SIG-M5 treated with dmso at 0.1 percent for 504 hours (cell line): ENCODE data around the gene SP4.

Experiments
- DNase-seq: peaks from one replicate; lab custom pipeline; 2025; ENCODE audit not compliant: unreplicated experiment; lab: John Stamatoyannopoulos, UW

The SP4 gene

DNA sequence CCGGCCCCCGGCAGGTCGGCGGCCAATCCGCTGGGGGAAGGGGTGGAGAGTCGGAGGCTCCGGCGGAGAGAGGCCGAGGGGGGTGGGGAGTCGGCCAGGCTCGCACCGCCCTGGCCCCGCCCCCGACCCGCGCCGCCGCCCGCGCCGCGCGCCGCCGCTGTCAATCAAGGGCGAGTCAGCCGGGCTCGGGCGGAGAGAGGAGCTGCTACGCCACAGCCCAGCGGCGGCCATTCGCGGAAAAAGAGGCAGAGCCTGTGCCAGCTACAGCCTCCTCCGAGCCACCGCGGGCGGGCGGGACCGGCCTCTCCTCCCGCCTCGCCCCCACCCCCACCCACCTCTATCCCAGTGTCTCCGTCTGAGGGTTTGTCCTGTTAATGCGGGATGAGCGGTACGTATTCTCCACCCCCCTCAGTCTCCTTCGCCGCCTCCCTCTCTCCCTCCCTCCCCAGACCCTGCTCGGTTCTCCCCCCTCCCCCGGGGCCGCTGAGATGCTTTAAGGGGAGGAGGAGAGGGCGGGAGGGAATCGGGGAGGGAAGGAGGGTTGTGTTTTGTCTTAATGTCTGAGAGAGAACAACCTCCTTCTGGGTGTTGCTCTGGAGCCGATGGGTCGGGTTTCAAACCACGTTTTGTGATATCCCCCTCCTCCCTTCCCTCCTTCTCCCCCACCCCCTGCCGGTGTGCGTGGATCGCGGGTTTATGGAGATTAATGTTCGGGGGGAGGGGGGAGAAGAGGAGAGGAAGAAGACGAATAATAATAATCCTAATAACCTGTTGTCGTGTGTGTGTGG, at the start of gene SP4:
Gene SP4 (plus strand): TSS at position 213 of the 788 bp plus-strand sequence. CDS start 169 bp downstream, at position 382.
- DNase-seq, result peak; percentile 88

DNA sequence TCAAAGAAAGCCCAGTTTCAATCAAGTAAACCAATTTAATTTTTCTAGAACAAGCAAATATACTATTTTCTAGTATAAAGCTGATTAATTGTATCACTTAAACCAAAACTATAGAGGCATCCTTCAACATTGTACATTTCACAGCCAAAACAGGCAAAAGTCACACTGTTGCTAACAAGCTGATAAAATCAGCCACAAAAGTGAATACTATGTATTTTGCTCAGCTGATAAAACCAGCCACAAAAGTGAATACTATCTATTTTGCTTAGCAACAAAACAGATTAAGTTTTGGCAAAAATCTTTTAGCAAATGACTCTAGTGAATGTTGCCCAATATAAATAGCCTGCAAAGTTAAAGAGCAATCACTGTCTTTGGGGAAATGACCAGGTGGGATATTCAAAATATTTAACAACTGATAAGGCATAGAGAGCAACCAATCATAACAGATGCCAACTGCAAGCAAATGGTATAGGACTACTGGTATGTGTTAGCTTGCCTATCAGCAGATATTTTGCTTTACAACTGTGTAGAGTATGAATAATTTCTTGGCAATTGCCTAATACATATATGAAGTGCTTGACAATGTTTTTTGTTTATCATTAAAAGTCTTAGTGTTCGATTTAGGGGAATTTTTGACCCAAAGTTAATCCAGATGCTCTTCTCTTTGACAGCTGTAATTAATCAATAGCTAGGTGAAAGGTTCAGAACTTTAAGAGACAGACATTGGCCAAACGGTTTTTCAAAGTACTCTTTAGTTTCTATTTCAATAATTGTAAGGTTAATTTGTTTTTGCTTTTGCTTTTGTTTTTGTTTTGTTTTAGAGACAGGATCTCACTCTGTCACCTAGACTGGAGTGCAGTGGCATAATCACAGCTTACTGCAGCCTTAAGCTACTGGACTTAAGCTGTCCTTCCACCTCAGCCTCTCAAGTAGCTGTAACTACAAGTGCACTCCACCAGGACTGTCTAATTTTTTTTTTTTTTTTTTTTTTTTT, 44.4 kb upstream of the SP4 start:
- no peak for DNase-seq

DNA sequence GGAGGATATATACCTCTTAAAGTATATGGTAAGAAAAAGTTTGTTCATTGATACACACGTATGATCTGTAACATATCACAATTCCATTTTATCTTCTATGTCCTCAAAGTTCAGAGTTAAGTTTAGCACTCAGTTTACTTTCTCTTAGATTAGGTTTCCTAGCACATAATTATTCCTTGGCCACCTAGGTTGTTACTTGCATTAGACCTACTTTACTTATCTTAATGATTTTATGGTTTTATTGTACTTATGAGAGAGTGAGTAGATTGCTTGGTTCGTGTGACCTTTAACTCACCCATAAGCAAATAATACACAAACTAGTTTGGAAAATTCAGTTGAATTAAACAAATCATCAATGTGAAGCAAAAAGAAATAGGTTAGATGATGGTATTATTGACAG, 33.9 kb upstream of the SP4 start:
- no peak for DNase-seq

DNA sequence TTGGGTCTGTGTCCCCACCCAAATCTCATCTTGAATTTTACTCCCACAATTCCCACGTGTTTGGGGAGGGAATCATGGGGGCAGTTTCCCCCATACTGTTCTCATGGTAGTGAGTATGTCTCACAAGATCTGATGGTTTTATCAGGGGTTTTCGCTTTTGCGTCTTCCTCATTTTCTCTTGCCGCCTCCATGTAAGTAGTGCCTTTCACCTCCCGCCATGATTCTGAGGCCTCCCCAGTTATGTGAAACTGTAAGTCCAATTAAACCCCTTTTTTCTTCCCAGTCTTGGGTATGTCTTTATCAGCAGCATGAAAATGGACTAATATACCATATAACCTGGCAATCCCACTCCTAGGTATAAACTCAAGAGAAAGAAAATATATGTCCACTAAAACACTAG, 25.9 kb upstream of the SP4 start:
- no peak for DNase-seq

DNA sequence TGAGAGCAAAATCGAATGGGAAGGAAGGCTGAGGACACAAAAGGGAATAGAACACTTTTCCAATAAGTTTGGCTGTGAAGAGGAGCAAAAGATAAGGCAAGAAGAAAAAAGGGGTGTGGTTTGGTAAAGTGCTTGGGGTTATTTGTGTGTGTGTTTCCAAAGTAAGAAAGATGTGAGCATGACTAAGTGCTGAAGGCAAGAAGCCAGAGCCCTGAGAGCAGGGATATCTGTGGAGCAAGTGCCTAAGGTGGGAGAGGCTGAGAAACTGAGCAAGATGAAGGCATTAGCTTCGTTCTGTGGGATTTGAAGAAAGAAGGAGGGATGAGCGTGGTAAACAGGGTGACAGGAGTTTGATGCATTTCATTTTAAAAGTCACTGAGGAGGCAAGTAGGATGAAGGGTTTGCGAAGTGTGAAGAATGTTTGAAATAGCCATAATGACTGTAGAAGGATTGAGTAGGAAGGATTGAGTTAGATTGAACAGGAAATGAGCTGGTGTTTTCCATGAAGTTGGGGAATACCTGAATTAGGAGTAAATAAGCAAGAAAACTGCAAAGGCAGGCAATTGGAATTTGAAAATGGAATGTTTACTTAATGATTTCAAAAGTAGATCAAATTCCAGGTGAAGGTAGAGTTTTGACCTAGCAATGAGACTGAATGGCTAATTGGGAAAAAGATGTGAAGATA, 19.9 kb upstream of the SP4 start:
- no peak for DNase-seq

DNA sequence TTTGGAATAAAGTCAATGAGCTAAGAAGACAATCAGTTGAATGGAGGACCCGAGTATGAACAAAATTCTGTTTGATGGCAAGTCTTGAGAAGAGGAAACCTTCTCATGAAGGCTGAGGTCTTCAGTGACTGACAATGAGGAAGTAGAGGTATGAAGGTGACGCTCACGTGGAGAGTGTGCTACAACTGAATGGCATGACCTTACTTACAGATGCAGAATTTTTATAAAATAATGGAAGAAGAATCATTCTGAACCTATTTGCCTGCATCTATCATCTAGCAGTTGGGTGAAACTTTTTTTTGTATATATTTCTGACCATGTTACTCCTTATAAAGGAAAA, 19.4 kb upstream of the SP4 start:
- no peak for DNase-seq

DNA sequence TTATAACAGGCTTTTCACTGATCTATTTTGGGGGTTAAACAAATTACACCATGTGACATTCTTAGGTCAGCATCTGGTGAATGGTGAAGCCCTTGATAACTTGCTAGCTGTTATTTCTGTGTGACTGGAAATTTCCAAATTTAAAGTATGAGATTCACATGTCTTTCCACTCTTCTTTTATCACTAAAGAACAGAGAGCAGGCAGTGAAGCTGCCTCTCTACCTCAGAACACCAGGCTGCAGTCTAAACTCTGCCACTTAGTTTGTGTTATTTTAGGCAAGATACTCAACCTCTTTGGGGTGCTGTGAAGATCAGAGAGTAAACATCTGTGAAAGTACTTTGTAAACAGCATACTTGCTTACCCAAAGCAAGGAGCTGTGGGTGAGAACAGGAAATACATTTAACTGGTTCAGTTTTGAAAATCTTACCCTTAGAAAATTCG, 15.5 kb upstream of the SP4 start:
- no peak for DNase-seq

DNA sequence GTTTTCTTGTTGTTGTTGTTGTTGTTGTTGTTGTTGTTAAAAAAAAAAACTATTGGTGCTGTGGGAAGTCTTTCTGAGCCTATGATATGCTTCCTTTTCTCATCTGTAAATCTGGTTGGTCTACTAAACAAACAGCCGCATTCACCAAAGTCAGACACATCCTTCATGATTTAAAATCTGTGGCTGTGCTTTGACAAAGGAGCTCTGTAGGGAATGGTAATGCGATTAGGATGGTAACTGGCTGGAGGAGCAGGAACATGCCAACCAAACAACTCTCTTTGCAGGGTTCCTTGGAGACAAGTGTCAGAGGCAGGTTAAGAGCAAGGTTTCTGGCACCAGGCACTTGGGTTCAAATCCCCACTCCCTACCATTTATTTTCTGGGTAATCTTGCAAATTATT, 14.9 kb upstream of the SP4 start:
- DNase-seq, result no peak

DNA sequence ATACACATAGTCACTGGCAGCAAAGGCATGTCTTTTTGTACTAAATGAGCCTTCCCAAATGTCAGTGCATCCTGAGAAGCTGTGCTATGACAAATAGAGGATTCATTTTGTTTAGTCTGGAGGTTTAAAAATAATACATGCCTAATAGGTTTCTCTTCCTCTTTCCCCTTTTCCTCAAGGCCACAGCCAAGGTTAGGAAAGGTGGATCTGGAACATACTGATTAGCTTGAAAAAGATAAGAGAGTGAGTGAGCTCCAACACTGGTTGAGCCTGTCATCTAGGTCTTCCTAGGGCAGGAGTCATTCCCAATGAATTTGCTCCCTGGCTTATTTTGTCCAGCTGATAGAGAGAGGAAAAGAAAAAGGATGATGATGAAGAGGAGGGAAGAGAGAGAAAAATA, 14.4 kb upstream of the SP4 start:
- DNase-seq, result no peak

DNA sequence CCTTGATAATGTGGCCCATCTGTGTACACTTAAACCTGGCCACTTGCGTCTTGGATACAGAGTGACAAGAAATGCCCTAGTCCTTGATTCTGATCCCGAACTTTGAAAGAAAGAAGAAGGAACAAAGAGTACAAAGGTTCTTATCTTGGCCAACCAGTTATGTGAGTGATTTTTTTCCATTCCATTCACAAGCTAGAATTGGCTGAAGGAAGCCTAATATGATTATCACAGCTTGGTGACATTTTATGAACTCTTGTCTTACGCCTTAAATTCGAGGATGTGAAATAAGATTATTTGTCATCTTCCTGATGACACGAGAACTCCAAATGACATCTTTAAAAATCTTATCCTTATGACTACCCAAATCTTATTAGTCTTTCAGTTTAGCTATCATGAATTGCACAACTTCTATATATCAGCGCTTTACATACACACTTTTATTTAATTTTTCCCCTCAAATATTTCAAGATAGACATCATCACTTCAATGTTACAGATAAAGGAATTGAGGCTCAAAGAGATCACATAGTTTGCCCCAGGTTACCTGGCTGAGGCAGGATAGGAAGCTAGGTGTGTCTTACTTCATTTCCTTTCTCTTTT, 13.0 kb upstream of the SP4 start:
- no peak for DNase-seq

DNA sequence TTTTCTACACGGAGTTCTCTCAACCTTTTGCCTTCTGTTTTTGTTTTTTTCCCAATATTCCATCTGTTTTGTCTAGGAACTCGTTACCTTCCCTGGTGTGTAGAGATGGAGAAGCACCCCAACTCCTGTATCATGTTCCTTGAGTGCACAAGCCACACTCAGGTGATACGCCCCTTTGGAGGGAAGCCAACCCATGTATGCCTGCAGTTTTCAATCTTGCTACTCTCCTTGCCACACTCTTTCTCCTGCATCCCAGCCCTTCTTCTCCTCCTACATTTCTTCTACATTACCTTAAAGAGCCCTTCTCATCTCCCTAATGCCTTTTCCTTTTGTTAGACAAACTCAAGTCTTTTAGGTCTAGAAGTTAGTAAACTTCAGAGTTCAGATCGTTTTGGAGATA, 10.2 kb upstream of the SP4 start:
- DNase-seq, result no peak

DNA sequence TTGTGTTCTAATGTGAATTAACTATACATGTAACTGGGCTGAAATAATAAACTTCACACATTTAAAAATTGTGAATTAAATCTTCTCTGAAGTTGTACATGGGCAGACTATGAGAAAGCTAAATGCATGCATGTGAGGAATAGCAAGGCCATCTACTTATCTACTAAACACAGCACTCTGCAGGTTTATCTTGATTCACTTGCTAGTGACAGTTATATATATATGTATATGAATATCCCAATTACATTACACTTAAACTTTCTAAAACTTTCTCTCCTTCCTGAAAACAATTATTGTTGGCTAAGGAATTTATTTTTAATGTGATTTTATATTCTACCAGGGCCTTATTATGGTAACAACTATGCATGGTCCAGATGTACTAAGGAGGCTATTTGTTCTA, 5.1 kb upstream of the SP4 start:
- DNase-seq, result no peak

DNA sequence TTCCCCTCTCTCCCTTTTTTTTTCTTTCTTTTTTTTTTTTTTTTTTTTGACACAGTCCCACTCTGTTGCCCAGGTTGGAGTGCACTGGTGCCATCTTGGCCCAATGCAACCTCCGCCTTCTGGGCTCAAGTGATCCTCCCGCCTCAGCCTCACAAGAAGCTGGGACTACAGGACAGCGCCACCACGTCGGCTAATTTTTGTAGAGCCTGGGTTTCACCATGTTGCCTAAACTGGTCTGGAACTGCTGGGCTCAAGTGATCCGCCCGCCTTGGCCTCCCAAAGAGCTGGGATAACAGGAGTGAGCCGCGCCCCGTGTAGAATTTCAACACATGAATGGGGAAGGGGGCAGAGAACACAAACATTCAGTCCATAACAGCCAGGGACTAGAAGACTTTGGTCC, 2.6 kb upstream of the SP4 start:
- DNase-seq, result no peak

DNA sequence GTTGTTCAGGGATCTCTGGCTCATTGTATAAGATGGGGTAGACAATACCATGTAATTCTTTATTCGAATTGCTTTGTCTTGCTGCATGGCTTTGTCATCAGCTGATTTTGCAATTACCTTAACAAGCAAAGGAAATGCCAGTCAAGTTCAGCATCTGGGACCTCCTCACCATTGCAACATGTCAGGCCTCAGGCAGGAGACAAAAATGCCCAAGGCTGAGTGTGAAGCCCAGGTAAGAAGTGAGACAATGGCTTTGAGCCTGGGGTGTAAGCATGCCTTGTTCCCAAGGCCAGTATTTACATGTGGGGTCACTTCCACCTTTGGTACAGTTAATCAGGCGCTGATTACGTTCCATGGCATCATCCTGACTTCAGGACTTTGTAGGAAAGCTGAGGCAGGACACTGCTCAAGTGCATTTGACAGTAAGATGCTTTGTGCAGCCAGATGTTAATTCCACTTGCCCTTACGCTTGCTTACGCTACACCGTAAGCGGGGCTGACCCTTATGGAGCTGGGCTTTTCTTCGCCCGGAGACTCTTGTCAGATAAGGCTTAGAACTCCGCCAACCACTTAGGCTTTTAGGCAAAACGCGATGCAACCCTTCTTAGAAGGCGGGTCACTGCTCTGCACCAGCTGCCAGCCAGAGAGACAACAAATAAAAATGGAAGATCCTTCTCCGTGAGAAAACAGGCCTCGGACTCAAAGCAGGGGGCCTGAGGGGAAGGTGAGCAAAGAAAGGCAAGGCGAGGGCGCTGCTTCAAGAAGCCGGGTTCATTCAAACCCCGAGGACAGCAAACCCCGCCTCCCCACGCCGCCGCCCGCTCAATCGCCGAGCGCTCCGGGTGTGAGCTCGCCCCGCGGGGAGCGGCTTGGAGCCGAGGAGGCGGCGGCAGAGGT, 1.3 kb upstream of the SP4 start:
- DNase-seq, result peak; percentile 70

DNA sequence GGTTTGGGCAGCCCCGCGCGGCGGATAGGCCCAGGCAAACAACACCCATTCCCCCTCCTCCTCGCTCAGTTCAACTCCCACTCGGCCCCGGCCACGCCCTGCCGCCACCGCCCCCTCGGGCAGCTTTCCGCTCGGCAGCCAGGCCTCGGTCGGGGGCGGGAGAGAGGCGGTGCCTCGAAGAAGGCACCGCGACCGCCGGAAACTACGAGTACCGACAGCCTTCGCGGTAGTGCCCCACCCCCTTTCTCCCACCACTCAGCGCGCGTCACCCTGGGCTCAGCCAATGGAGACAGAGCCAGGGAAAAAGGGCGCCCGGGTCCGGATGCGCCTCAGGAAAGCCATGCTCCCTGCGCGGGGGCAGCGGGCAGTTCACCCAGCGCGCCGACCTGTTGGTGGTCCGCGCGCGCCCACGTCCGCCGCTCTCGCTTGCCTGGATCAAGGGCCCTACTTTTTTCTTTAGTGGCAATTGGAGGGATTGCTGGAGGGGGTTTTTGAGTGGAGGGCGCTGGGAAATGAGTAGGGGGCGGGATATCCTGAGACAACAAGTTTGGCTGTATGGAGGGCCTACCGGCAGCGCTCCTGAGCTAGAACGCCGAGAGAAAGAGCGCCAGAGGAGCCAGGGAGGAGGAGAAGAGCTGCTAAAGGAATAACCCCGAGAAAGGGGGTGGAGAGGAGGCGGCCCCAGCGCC, 557 bp upstream of the SP4 start:
- peak; percentile 100 for DNase-seq

DNA sequence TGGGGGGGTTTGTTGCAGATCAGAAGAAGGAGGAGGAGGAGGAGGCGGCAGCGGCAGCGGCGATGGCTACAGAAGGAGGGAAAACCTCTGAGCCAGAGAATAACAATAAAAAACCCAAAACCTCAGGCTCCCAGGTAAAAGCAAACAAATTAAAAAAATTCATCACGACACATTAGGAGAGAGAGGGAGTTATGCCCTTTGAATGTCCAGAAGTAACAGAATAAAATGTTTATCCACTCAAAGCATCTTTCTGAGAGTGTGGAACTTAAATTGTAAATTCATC, 717 bp downstream of the SP4 start:
- DNase-seq, result no peak

DNA sequence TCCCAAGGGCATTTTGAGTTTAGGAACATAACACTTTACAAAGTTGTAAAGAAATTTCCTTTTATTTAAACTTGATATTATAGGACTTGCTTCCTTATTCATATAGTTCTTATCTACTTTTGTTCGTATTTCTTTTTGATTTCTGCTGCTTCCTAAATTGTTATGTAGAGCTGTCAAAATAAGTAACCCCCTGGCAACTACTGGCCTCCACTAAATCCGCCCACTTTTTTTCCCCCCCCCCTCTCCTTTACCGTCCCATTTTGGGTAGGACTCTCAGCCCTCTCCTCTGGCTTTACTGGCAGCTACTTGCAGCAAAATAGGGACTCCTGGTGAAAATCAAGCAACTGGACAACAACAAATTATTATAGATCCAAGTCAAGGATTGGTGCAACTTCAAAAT, 1.1 kb downstream of the SP4 start:
- DNase-seq, result no peak

DNA sequence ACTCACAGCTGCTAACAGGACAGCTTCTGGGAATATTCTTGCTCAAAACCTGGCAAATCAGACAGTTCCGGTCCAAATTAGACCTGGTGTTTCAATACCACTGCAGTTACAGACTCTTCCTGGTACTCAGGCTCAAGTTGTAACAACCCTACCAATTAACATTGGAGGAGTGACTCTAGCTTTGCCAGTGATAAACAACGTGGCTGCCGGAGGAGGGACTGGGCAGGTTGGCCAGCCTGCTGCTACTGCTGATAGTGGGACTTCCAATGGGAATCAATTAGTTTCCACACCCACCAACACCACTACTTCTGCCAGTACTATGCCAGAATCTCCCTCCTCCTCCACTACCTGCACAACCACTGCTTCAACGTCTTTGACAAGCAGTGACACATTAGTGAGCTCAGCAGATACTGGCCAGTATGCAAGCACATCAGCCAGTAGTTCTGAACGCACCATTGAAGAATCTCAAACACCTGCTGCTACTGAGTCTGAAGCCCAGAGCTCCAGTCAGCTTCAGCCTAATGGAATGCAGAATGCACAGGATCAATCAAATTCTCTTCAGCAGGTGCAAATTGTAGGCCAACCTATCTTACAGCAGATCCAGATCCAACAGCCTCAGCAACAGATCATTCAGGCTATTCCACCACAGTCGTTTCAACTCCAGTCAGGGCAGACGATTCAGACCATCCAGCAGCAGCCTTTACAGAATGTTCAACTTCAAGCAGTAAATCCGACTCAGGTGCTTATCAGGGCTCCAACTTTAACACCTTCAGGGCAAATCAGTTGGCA, 2.1 kb downstream of the SP4 start:
- DNase-seq, result no peak

DNA sequence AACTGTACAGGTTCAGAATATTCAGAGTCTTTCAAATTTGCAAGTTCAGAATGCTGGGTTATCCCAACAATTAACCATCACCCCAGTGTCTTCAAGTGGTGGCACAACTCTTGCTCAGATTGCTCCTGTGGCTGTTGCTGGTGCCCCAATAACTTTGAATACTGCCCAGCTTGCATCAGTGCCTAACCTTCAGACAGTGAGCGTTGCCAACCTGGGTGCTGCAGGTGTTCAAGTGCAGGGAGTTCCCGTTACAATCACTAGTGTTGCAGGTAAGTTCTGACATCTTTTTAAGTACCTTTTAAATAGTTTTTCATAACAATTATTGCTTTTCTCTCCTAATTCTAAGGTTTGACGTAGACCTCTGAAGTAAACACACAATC, 2.7 kb downstream of the SP4 start:
- no peak for DNase-seq
